ENCODE results near the gene ZCCHC2.

The ZCCHC2 gene

GRCh38 chr18:62522504-62523254 is at the start of gene ZCCHC2:
ZCCHC2 (plus strand) TSS chr18:62523025; CDS start chr18:62523425, 400 bp downstream.
- DNase-seq (ENCODE audit: low read depth in 2 of 2) = peak; percentile 96 to 98

GRCh38 chr18:62479574-62479973 is 43.3 kb upstream of the ZCCHC2 start:
- DNase-seq (ENCODE audit: low read depth in 2 of 2) = no peak

DNA sequence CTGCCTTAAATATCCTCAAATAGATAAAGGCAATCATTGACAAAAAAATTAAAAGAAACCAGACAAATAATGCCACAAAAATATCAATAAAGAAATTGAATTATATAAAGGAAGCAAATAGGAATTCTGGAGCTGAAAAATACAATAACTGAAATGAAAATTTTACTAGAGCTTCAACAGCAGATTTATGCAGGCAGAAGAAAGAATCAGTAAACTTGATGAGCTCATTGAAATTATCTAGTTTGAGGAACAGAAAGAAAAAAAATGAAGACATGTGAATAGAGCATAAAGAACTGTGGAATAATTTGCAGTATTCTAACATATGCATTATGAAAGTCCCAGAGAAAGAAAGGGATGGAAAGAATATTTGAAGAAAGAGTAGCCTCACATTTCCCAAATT is 41.9 kb upstream of the ZCCHC2 start:
- DNase-seq (ENCODE audit: low read depth in 2 of 2) = no peak

DNA sequence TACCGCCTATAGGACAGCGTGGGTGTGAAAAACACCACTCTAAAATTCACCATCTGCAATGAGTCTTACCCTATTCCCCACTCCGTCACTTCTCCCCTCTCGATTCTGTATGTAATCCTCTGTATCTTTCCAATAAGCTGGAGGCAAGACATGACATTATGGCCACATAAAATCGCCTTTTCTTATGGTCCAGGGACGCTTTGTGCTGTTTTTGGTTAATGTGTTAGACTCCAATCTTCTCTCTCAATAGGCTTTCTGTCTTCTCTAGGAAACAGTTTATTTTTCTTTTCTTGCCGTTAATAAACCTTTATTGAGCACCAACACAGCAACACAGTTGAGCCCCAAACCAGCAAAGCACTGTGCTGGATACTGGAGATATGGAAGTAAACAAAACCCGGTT is 37.9 kb upstream of the ZCCHC2 start:
- no peak for DNase-seq (ENCODE audit: low read depth in 2 of 2)

- no peak for DNase-seq (ENCODE audit: low read depth in 2 of 2)
Observed at GRCh38 chr18:62485684-62486083, 37.1 kb upstream of the ZCCHC2 start.

DNA sequence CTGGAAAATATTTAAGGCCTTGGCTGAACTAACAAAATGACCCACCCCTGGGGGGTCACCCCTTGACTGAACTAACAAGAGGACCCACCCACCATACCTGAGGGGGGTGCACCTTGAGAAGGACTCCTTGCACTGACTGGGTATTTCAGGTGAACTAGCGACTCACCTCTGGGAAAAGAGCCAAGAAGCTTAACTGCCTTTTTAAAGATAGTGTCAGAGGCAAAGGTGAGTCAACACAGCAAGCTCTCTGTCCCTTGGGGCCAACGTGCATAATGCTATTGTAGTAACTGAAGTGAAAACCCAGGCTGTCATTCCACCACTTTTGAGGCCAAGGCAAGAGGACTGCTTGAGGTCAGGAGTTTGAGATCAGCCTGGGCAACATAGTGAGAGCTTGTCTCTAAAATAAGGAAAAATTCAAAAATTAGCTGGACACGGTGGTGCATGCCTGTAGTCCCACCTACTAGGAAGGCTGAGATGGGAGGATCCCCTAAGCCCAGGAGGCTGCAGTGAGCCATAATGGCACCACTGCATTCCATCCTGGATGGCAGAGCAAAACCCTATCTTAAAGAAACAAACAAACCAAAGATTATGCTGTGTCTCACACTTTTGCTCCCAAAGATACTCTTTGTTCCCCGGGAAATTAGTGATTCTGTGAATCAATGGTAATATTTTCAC is 36.4 kb upstream of the ZCCHC2 start:
- peak; percentile 27 to 34 for DNase-seq (ENCODE audit: low read depth in 2 of 2)

DNA sequence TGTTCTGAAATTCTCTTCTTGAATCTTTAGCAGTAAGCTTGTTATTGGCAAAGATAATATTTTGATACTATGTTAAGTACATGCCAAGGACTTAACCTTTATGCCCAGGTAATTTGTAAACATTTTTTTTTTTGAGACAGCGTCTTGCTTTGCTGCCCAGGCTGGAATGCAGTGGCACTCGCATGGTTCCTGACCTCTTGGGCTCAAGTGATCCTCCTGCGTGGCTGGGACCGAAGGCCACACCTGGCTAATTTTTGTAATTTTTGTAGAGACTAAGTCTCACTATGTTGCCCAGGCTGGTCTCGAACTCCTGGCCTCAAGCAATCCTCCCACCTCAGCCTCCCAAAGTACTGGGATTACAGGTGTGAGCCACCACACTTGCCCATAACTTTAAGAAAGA is 35.7 kb upstream of the ZCCHC2 start:
- no peak for DNase-seq (ENCODE audit: low read depth in 2 of 2)

DNA sequence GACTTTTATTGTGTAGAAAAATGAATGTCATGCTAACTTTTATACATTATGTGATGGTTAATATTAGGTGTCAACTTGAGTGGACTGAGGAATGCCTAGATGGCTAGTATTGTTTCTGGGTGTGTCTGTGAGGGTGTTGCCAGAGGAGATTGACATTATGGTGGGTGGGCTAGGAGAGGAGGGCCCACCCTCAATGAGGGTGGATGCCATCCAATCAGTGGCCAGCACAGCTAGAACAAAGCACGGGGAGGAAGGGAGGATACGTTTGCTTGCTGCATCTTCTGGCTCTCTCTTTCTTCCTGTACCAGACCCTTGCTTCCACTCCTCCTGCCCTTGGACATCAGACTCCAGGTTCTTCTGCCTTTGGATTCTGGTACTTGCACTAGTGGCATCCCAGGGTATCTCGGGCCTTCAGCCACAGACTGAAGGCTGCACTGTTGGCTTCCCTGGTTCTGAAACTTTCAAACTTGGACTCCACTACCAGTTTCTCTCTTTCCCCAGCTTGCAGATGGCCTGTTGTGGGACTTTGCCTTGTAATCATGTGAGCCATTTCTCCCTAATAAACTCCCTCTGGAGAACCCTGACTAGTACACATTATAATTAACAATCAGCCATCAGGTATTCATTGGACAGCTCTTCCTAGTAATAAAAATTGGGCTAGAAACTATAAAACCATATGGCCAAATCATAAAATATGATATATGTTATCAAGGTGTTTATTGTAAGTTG is 31.7 kb upstream of the ZCCHC2 start:
- no peak for DNase-seq (ENCODE audit: low read depth in 2 of 2)

DNA sequence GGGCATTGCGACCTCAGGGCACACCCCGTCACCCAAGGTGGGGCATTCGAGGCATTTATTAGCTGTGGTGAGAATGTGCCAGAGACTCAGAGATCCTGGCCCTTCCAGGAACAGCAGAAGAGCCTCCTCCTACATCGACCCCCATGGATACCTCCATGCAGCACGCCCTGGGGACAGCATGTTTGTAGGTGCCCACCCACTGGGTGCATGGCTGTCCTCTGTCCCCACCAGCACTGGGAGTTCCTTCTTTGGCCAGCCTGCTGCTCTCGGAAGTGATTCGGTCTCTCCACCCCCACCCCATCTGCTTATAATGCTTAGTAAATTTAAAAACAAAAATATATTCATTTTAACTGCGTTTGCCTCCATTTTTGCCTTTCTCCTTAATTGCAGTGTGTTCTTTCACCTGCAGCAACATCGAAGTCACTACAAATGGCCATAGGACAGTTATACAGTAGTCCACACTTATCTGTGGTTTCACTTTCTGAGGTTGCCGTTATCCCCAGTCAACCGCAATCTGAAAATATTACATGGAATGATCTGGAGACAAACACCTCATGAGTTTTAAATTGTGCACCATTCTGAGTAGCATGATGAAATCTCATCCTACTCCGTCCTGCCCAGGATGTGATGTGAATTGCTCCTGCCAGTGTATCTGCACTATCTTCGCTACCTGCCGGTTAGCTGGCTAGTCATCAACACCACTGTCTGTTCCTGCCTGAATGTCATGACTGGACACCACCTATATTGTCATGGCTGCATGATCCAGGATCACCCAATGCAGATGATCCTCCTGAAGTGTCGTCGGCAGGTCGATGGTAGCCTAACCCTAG is 29.6 kb upstream of the ZCCHC2 start:
- no peak for DNase-seq (ENCODE audit: low read depth in 2 of 2)

DNA sequence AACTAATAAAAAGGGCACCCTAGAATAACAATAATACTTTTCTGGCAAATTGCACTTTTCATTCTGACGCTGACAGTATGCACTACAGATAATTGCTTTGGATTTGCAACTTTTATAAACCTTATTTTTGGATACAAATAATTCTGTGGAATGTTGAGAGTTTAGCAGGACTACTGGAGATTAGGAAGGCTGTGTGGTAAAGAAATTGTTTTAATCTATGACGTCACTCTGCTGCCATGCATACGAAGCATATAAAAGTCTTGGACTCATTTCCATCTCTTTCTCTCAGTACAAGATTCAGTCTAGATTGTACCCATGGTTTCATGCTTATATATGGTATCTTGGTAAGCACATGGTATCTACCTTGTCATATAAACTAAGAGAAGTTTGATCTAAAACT is 28.1 kb upstream of the ZCCHC2 start:
- no peak for DNase-seq (ENCODE audit: low read depth in 2 of 2)

DNA sequence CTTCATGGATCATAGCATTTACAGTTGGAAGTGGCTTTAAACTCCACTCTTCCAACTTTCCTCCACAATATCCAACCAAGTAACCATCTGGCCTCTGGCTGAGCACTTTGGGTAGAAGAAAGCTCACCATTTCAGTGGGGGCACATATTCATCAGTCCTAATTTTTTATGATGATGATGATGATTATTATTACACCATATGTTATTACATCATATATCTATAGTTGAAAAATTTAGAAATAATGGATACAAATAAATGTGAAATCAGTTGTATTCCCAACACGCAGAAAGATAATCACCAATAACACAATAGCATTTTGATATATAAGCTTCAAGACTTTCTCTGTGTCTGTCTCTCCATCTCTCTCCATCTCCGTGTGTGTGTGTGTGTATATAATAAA is 26.6 kb upstream of the ZCCHC2 start:
- no peak for DNase-seq (ENCODE audit: low read depth in 2 of 2)

DNA sequence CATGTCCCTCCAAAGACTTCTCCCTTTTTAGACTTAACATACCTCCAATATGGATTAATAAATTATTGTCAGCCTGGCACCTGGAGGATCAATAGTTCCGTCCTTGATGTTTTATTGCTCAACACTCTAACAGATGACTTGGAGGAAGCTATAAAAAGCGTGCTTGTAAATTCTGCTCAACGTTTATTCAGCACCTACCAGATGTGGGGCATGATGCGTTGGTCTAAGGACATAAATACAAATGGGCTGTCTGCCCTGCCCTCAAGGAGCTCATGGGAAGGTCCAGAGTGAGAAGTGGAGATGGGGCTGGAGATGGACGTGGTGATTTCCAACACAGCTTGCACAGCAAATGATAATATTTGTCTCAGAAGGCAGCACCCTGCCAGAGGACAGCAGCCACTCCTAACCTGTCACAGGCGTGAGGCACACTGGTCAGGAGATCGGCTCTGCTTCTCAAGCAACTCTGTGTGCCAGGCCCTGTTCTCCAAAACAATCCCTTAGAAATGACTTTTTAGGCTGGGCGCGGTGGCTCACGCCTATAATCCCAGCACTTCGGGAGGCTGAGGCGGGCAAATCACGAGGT is 25.5 kb upstream of the ZCCHC2 start:
- DNase-seq (ENCODE audit: low read depth in 2 of 2) = no peak

GRCh38 chr18:62498616-62499262 is 24.1 kb upstream of the ZCCHC2 start:
- DNase-seq (ENCODE audit: low read depth in 2 of 2) = no peak

GRCh38 chr18:62499263-62499650 is 23.6 kb upstream of the ZCCHC2 start:
- no peak for DNase-seq (ENCODE audit: low read depth in 2 of 2)

GRCh38 chr18:62500174-62500573 is 22.7 kb upstream of the ZCCHC2 start:
- DNase-seq (ENCODE audit: low read depth in 2 of 2) = no peak

DNA sequence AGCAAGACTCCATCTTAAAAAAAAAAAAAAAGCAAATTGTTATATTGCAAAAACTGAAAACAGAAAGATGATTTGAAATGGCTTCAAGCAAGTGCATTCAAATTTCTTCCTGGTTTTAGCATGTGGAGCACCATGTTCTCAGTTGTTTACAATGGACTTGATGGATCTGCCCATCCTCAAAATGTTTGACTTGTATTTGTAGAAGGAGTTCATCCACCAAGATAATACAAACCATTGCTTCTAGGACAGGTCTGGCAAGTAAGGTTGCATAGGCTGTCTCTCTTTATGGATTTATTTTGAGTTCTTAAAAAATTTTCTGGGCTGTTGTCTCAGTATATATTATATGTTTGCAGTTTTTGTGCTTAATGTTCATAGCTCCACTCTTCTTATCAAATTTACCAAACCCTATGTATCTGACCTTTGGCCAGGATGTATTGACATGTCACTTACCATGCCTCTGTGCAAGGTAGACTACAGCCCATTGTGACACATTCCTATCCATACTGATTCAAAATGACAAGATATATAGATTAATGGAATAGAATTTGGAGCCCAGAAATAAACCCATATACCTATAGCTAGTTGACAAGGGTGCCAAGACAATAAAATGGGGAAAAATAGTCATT is 21.7 kb upstream of the ZCCHC2 start:
- DNase-seq (ENCODE audit: low read depth in 2 of 2) = no peak

- DNase-seq (ENCODE audit: low read depth in 2 of 2) = peak in 1 of 2 donors; percentile 19
Observed at GRCh38 chr18:62505669-62506494, 16.9 kb upstream of the ZCCHC2 start.

DNA sequence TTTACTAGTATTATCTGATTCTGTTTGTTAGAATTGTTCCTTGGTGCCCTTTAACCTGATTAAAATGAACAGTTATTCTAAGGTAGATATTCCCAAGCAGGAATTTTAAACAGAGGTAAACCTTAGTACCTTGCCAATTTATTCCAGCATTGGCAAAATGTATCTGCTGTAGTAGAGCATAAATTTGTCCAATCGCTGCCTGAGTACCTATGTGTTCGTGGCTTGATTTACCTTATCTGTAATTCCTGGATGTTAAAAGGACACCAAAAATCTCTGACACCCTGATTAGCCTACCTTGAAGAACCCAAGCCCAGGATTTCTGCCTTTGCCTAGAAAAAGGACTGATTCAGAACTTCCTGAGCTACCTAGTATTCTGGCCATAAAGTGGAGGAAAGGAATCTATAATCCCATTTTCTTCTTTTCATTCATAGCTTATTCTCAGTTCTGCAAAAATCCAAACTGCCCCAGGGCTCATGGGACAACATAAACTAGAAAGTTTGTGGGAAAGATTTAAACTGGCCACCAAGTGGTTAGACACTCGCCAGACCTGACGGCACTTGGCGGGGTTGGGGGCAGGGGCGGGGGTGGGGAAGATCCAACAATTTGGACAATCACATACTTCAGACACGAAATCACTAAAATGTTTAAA is 16.2 kb upstream of the ZCCHC2 start:
- DNase-seq (ENCODE audit: low read depth in 2 of 2) = no peak

DNA sequence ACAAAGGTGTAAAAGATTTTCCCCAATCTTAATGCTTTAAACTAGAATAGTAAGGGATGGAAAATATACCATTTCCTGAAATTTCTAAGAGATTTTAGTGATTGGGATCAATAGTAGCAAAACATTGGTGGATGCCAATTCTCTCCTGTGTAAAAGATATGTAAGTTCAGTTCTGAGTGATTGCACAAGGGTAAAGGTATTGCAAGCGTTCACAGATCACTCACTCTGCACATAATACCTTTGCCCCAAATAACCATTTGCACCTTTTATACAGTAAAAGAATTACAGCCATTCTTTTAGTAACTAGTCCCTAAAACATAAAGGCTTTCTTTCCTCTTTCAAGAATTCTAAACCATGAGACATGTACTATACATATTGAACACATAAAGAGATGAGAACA is 13.0 kb upstream of the ZCCHC2 start:
- no peak for DNase-seq (ENCODE audit: low read depth in 2 of 2)

Data from stimulated activated CD4-positive, alpha-beta T cell treated with anti-CD3 and anti-CD28 coated beads, Interleukin-4, amount 100 ng/mL, for 48 hours (primary cell).